HepG2 (cell line): Measurements from ENCODE around the gene GJA10. TPM values are rescaled to one million over a fixed set of nuclear protein-coding genes. Genes with fewer than 3 reads are reported as not detected.

Source experiments
- CREM ChIP-seq, 2 experiments: sonication (generic) in 1 of 2; formaldehyde crosslinking in 1 of 2; IDR thresholded peaks; 2 replicates each; pipeline versions ENCODE4 v1.4.0 to v1.6.1; 2016 to 2020; ENCODE audit warnings: antibody characterized with exemption in 1 of 2, mild to moderate bottlenecking in 1 of 2, missing genetic modification reagents in 1 of 2
- DR1 ChIP-seq: sonication (generic); formaldehyde crosslinking; IDR thresholded peaks from 2 replicates; pipeline ENCODE4 v1.8.0; 2021; ENCODE audit warnings: mild to moderate bottlenecking, missing genetic modification reagents, inconsistent platforms
- FOXA1 ChIP-seq, 2 experiments: fragments of 450-650 bp in 1 of 2; sonication (generic) in 1 of 2; formaldehyde crosslinking in 1 of 2; IDR thresholded peaks; 2 replicates each; pipeline versions ENCODE4 v1.4.0 to v1.6.1; 2016 to 2020; ENCODE audit warnings: missing genetic modification reagents in 1 of 2
- GTF2F1 ChIP-seq: fragments of 150-350 bp; IDR thresholded peaks from 2 replicates; pipeline ENCODE4 v1.6.1; 2014; ENCODE audit warnings: low read length
- HHEX ChIP-seq: IDR thresholded peaks from 2 replicates; pipeline ENCODE4 v1.6.1; 2016; ENCODE audit warnings: control low read depth
- KAT7 ChIP-seq: IDR thresholded peaks from 2 replicates; pipeline ENCODE4 v1.6.1; 2018; ENCODE audit warnings: borderline replicate concordance, missing compliant biosample characterization
- KDM3A ChIP-seq: IDR thresholded peaks from 2 replicates; pipeline ENCODE4 v1.6.1; 2018; ENCODE audit warnings: low read depth, missing compliant biosample characterization
- KDM5B ChIP-seq: sonication (generic); formaldehyde crosslinking; IDR thresholded peaks from 2 replicates; pipeline ENCODE4 v1.4.0; 2020; ENCODE audit warnings: missing genetic modification reagents, mild to moderate bottlenecking, borderline replicate concordance
- MAFF ChIP-seq: IDR thresholded peaks from 2 replicates; pipeline ENCODE4 v1.6.1; 2011; ENCODE audit warnings: low read depth, low read length, improper control_type of control experiment
- MAZ ChIP-seq, 2 experiments: sonication (generic) in 1 of 2; formaldehyde crosslinking in 1 of 2; IDR thresholded peaks; 2 replicates each; pipeline versions ENCODE4 v1.5.0 to v1.6.1; 2012 to 2020; ENCODE audit warnings: low read depth in 2 of 2, mild to moderate bottlenecking in 2 of 2, borderline replicate concordance in 1 of 2, improper control_type of control experiment in 1 of 2, low read length in 1 of 2, missing genetic modification reagents in 1 of 2, moderate library complexity in 1 of 2
- NCOA5 ChIP-seq: sonication (generic); formaldehyde crosslinking; IDR thresholded peaks from 2 replicates; pipeline ENCODE4 v1.4.0; 2020; ENCODE audit warnings: missing genetic modification reagents
- PHF5A ChIP-seq: IDR thresholded peaks from one replicate; pipeline ENCODE4 v1.6.1; 2018; ENCODE audit warnings: low read depth, missing genetic modification reagents; ENCODE audit not compliant: unreplicated experiment
- TBL1XR1 ChIP-seq: fragments of 150-350 bp; IDR thresholded peaks from 2 replicates; pipeline ENCODE4 v1.6.1; 2014; ENCODE audit warnings: borderline replicate concordance, low read length; ENCODE audit not compliant: partially characterized antibody
- ZNF12 ChIP-seq: sonication (generic); formaldehyde crosslinking; IDR thresholded peaks from 2 replicates; pipeline ENCODE4 v1.5.0; 2020; ENCODE audit warnings: missing genetic modification reagents
- ZNF770 ChIP-seq: sonication (generic); formaldehyde crosslinking; IDR thresholded peaks from 2 replicates; pipeline ENCODE4 v1.5.0; 2020; ENCODE audit warnings: mild to moderate bottlenecking, missing genetic modification reagents
- ZNF773 ChIP-seq: sonication (generic); formaldehyde crosslinking; IDR thresholded peaks from 2 replicates; pipeline ENCODE4 v1.4.0; 2020; ENCODE audit warnings: missing genetic modification reagents, borderline replicate concordance
- polyA plus RNA-seq, 8 experiments: library from polyadenylated mRNA; depleted of rRNA in 3 of 8; stranded (reverse) in 7 of 8; unstranded in 1 of 8; fragments of >200 nt; fragmentation: Illumina TruSeq in 4 of 8; extraction: Trizol in 4 of 8; gene quantifications; 2 replicates each; pipeline versions ENCODE4 v1.2.1 to v1.2.3, GENCODE V29; 2011 to 2016; ENCODE audit warnings: low read depth in 4 of 8, missing spikeins in 1 of 8, mixed read lengths in 1 of 8; ENCODE audit not compliant: insufficient read depth in 1 of 8
- total RNA-seq, 5 experiments: library from RNA; depleted of rRNA; stranded (reverse); fragments of >200 nt; fragmentation: Illumina TruSeq; extraction: Trizol; gene quantifications; 2 replicates each; pipeline ENCODE4 v1.2.3, GENCODE V29; 2016; ENCODE audit warnings: low read depth in 1 of 5
- TF ChIP-seq, protein P1 (sequence below): sonication (generic); formaldehyde crosslinking; IDR thresholded peaks from 2 replicates; pipeline ENCODE4 v1.4.0; 2020; ENCODE audit warnings: mild to moderate bottlenecking, missing genetic modification reagents, borderline replicate concordance
- TF ChIP-seq, protein P2 (sequence below): sonication (generic); formaldehyde crosslinking; IDR thresholded peaks from 2 replicates; pipeline ENCODE4 v1.4.0; 2020; ENCODE audit warnings: missing genetic modification reagents
- TF ChIP-seq, protein P3 (sequence below): conservative IDR thresholded peaks from 2 replicates; pipeline ENCODE4 v1.6.1; 2018; ENCODE audit warnings: missing genetic modification reagents

The GJA10 gene
- total and polyA plus RNA-seq, 2 of the 13 experiments (the other 11 are each of a cell fraction or from before 2014, with no cell fraction given): not detected

- TF ChIP-seq ZNF770 (CRISPR knock-in tag): no peak
- TF ChIP-seq, protein P1, sequence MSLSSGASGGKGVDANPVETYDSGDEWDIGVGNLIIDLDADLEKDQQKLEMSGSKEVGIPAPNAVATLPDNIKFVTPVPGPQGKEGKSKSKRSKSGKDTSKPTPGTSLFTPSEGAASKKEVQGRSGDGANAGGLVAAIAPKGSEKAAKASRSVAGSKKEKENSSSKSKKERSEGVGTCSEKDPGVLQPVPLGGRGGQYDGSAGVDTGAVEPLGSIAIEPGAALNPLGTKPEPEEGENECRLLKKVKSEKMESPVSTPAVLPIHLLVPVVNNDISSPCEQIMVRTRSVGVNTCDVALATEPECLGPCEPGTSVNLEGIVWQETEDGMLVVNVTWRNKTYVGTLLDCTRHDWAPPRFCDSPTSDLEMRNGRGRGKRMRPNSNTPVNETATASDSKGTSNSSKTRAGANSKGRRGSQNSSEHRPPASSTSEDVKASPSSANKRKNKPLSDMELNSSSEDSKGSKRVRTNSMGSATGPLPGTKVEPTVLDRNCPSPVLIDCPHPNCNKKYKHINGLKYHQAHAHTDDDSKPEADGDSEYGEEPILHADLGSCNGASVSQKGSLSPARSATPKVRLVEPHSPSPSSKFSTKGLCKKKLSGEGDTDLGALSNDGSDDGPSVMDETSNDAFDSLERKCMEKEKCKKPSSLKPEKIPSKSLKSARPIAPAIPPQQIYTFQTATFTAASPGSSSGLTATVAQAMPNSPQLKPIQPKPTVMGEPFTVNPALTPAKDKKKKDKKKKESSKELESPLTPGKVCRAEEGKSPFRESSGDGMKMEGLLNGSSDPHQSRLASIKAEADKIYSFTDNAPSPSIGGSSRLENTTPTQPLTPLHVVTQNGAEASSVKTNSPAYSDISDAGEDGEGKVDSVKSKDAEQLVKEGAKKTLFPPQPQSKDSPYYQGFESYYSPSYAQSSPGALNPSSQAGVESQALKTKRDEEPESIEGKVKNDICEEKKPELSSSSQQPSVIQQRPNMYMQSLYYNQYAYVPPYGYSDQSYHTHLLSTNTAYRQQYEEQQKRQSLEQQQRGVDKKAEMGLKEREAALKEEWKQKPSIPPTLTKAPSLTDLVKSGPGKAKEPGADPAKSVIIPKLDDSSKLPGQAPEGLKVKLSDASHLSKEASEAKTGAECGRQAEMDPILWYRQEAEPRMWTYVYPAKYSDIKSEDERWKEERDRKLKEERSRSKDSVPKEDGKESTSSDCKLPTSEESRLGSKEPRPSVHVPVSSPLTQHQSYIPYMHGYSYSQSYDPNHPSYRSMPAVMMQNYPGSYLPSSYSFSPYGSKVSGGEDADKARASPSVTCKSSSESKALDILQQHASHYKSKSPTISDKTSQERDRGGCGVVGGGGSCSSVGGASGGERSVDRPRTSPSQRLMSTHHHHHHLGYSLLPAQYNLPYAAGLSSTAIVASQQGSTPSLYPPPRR (CRISPR knock-in tag): peak; percentile 70; the same call in 1 of the 2 replicates
- TF ChIP-seq MAZ (IDR thresholded peaks at IDR 0.05; ENCODE audit: borderline replicate concordance, low read depth, low read length): no peak
- TF ChIP-seq MAZ (CRISPR knock-in tag; IDR thresholded peaks at IDR 0.05; ENCODE audit: low read depth): no peak
- TF ChIP-seq, protein P2, sequence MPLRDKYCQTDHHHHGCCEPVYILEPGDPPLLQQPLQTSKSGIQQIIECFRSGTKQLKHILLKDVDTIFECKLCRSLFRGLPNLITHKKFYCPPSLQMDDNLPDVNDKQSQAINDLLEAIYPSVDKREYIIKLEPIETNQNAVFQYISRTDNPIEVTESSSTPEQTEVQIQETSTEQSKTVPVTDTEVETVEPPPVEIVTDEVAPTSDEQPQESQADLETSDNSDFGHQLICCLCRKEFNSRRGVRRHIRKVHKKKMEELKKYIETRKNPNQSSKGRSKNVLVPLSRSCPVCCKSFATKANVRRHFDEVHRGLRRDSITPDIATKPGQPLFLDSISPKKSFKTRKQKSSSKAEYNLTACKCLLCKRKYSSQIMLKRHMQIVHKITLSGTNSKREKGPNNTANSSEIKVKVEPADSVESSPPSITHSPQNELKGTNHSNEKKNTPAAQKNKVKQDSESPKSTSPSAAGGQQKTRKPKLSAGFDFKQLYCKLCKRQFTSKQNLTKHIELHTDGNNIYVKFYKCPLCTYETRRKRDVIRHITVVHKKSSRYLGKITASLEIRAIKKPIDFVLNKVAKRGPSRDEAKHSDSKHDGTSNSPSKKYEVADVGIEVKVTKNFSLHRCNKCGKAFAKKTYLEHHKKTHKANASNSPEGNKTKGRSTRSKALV (CRISPR knock-in tag): no peak
- TF ChIP-seq HHEX (CRISPR knock-in tag): 0 out of 2 replicates have a peak, but pooled peaks have one; percentile 74
- no peak for TF ChIP-seq DR1 (CRISPR knock-in tag)
- no peak for TF ChIP-seq CREM (IDR thresholded peaks at IDR 0.05)
- no peak for TF ChIP-seq CREM (CRISPR knock-in tag; IDR thresholded peaks at IDR 0.05)
- no peak for TF ChIP-seq ZNF12 (CRISPR knock-in tag)
- no peak for TF ChIP-seq ZNF773 (CRISPR knock-in tag)
- TF ChIP-seq, protein P3, sequence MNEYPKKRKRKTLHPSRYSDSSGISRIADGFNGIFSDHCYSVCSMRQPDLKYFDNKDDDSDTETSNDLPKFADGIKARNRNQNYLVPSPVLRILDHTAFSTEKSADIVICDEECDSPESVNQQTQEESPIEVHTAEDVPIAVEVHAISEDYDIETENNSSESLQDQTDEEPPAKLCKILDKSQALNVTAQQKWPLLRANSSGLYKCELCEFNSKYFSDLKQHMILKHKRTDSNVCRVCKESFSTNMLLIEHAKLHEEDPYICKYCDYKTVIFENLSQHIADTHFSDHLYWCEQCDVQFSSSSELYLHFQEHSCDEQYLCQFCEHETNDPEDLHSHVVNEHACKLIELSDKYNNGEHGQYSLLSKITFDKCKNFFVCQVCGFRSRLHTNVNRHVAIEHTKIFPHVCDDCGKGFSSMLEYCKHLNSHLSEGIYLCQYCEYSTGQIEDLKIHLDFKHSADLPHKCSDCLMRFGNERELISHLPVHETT (CRISPR knock-in tag): no peak
- TF ChIP-seq KAT7 (CRISPR knock-in tag): no peak
- no peak for TF ChIP-seq KDM3A (CRISPR knock-in tag)
- no peak for TF ChIP-seq MAFF
- no peak for TF ChIP-seq GTF2F1
- no peak for TF ChIP-seq FOXA1 (IDR thresholded peaks at IDR 0.05)
- peak; percentile 64 for TF ChIP-seq FOXA1 (CRISPR knock-in tag; IDR thresholded peaks at IDR 0.05)
- TF ChIP-seq PHF5A (CRISPR knock-in tag): no peak
- no peak for TF ChIP-seq NCOA5 (CRISPR knock-in tag)
- TF ChIP-seq TBL1XR1: no peak
- no peak for TF ChIP-seq KDM5B (CRISPR knock-in tag)
These were observed 46.9 kb downstream of the GJA10 start (continued) for GRCh38 chr6:89941031-89941762.
